ENCODE results near the gene PTGR2. TPM values are rescaled to one million over a fixed set of nuclear protein-coding genes. Genes with fewer than 3 reads are reported as not detected.
"Not testable (repeated sequence)": the region's sequence is repeated elsewhere in the genome, so short reads cannot be mapped to it uniquely, and the experiment has no call there.

Gene PTGR2
- polyA plus RNA-seq, 1 donor from 2014 or later: 7.2 TPM

DNA sequence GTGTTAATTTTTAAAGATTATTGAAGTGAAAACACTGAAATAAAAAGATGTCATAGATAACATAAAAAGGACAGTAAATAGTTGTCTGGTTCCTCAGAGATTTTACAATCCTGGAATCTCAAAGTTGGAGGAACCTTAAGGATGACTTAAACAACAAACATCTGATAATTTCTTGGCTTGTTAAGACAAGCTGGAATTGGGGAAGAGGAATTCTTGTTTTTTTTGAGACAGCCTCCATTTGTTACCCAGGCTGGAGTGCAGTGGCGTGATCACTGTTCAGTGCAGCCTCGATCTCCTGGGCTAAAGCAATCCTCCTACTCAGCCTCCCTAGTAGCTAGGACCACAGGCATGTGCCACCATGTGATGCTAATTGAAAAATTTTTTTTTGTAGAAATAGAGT, 37.3 kb downstream of the PTGR2 start:
- no peak overlapping the region for H3K9ac ChIP-seq (ENCODE audit: low read length)
- no peak overlapping the region for H2AFZ ChIP-seq (ENCODE audit: low read depth, low read length)
- peaks cover 6% of the 10 kb centered on the region for H3K36me3 ChIP-seq (ENCODE audit: insufficient read depth, low read length)
- peak overlapping the region; percentile 87 for H3K4me3 ChIP-seq (ENCODE audit: low read length)
- H3F3A ChIP-seq (ENCODE audit: insufficient read depth, low read length, poor library complexity, severe bottlenecking): peaks cover 6% of the 10 kb centered on the region
- H3K9me2 ChIP-seq (ENCODE audit: insufficient read depth, low read length): no peaks in the 10 kb centered on the region
- TF ChIP-seq CTCF (IDR thresholded peaks at IDR 0.05; ENCODE audit: poor library complexity, severe bottlenecking) (no peak), EP300 (conservative IDR thresholded peaks at IDR 0.05; ENCODE audit: poor library complexity, severe bottlenecking) (no peak), EZH2 (IDR thresholded peaks at IDR 0.05; ENCODE audit: borderline replicate concordance, insufficient read depth, low read length, poor library complexity, severe bottlenecking) (no peak), TAF1 (IDR thresholded peaks at IDR 0.05; ENCODE audit: low read depth) (no peak), MXI1 (conservative IDR thresholded peaks at IDR 0.05; ENCODE audit: poor library complexity, severe bottlenecking) (no peak), SMC3 (conservative IDR thresholded peaks at IDR 0.05; ENCODE audit: poor library complexity) (no peak), RAD21 (conservative IDR thresholded peaks at IDR 0.05) (no peak)
- TF ChIP-seq, protein P1, sequence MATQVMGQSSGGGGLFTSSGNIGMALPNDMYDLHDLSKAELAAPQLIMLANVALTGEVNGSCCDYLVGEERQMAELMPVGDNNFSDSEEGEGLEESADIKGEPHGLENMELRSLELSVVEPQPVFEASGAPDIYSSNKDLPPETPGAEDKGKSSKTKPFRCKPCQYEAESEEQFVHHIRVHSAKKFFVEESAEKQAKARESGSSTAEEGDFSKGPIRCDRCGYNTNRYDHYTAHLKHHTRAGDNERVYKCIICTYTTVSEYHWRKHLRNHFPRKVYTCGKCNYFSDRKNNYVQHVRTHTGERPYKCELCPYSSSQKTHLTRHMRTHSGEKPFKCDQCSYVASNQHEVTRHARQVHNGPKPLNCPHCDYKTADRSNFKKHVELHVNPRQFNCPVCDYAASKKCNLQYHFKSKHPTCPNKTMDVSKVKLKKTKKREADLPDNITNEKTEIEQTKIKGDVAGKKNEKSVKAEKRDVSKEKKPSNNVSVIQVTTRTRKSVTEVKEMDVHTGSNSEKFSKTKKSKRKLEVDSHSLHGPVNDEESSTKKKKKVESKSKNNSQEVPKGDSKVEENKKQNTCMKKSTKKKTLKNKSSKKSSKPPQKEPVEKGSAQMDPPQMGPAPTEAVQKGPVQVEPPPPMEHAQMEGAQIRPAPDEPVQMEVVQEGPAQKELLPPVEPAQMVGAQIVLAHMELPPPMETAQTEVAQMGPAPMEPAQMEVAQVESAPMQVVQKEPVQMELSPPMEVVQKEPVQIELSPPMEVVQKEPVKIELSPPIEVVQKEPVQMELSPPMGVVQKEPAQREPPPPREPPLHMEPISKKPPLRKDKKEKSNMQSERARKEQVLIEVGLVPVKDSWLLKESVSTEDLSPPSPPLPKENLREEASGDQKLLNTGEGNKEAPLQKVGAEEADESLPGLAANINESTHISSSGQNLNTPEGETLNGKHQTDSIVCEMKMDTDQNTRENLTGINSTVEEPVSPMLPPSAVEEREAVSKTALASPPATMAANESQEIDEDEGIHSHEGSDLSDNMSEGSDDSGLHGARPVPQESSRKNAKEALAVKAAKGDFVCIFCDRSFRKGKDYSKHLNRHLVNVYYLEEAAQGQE (IDR thresholded peaks at IDR 0.05; ENCODE audit: borderline replicate concordance): no peak
- no peak overlapping the region for H3K27ac ChIP-seq (ENCODE audit: low read length)
- H3K9me3 ChIP-seq (ENCODE audit: low read length): no peaks in the 10 kb centered on the region
- no peaks in the 10 kb centered on the region for H3K27me3 ChIP-seq (ENCODE audit: insufficient read depth, low read depth, low read length)
- H4K20me1 ChIP-seq (ENCODE audit: insufficient read depth): no peaks in the 10 kb centered on the region
- H3K4me2 ChIP-seq (ENCODE audit: low read length): no peak overlapping the region
- H3K79me2 ChIP-seq (replicated peaks; ENCODE audit: insufficient read depth, low read length): peaks cover 50% of the 10 kb centered on the region

GRCh38 chr14:73889376-73889775, 37.7 kb downstream of the PTGR2 start:
- Histone ChIP-seq H2AFZ (ENCODE audit: low read depth, low read length) (no peak overlapping the region), H3K9me2 (ENCODE audit: insufficient read depth, low read length) (no peaks in the 10 kb centered on the region), H3K9me3 (ENCODE audit: low read length) (no peaks in the 10 kb centered on the region), H3K9ac (ENCODE audit: low read length) (no peak overlapping the region), H3F3A (ENCODE audit: insufficient read depth, low read length, poor library complexity, severe bottlenecking) (peaks cover 6% of the 10 kb centered on the region), H3K4me3 (ENCODE audit: low read length) (no peak overlapping the region), H3K4me2 (ENCODE audit: low read length) (no peak overlapping the region), H4K20me1 (ENCODE audit: insufficient read depth) (no peaks in the 10 kb centered on the region), H3K27ac (ENCODE audit: low read length) (no peak overlapping the region), H3K79me2 (replicated peaks; ENCODE audit: insufficient read depth, low read length) (peaks cover 50% of the 10 kb centered on the region), H3K27me3 (ENCODE audit: insufficient read depth, low read depth, low read length) (no peaks in the 10 kb centered on the region), H3K36me3 (ENCODE audit: insufficient read depth, low read length) (peaks cover 7% of the 10 kb centered on the region)
- TF ChIP-seq TAF1 (IDR thresholded peaks at IDR 0.05; ENCODE audit: low read depth): no peak
- TF ChIP-seq EZH2 (IDR thresholded peaks at IDR 0.05; ENCODE audit: borderline replicate concordance, insufficient read depth, low read length, poor library complexity, severe bottlenecking): no peak
- TF ChIP-seq MXI1 (conservative IDR thresholded peaks at IDR 0.05; ENCODE audit: poor library complexity, severe bottlenecking): no peak
- TF ChIP-seq, protein P1 (IDR thresholded peaks at IDR 0.05; ENCODE audit: borderline replicate concordance): no peak
- no peak for TF ChIP-seq EP300 (conservative IDR thresholded peaks at IDR 0.05; ENCODE audit: poor library complexity, severe bottlenecking)
- no peak for TF ChIP-seq CTCF (IDR thresholded peaks at IDR 0.05; ENCODE audit: poor library complexity, severe bottlenecking)
- TF ChIP-seq RAD21 (conservative IDR thresholded peaks at IDR 0.05): no peak
- TF ChIP-seq POLR2AphosphoS5 (IDR thresholded peaks at IDR 0.05): no peak
- no peak for TF ChIP-seq SMC3 (conservative IDR thresholded peaks at IDR 0.05; ENCODE audit: poor library complexity)

- not testable (repeated sequence) for H3K4me2 ChIP-seq (ENCODE audit: low read length); H3K27ac ChIP-seq (ENCODE audit: low read length); H3K27me3 ChIP-seq (ENCODE audit: insufficient read depth, low read depth, low read length); H3K9me3 ChIP-seq (ENCODE audit: low read length); H3K4me3 ChIP-seq (ENCODE audit: low read length); H3F3A ChIP-seq (ENCODE audit: insufficient read depth, low read length, poor library complexity, severe bottlenecking); H3K9me2 ChIP-seq (ENCODE audit: insufficient read depth, low read length); H2AFZ ChIP-seq (ENCODE audit: low read depth, low read length); H3K9ac ChIP-seq (ENCODE audit: low read length); H4K20me1 ChIP-seq (ENCODE audit: insufficient read depth)
- peaks cover 21% of the 10 kb centered on the region for H3K79me2 ChIP-seq (replicated peaks; ENCODE audit: insufficient read depth, low read length)
- peaks cover 12% of the 10 kb centered on the region for H3K36me3 ChIP-seq (ENCODE audit: insufficient read depth, low read length)
These were observed 42.6 kb downstream of the PTGR2 start for GRCh38 chr14:73894180-73894687.

Data from neural cell (in vitro differentiated cells).